ENCODE data around the gene REEP2.

GRCh38 chr5:138455232-138455930, 16.5 kb downstream of the REEP2 start:
- no peak for TF ChIP-seq EZH2phosphoT487 (IDR thresholded peaks at IDR 0.05; ENCODE audit: borderline replicate concordance, low read depth)
- TF ChIP-seq CTCF (IDR thresholded peaks at IDR 0.05): no peak
- no peak for TF ChIP-seq ZBTB33 (IDR thresholded peaks at IDR 0.05; ENCODE audit: borderline replicate concordance, low read depth)
- TF ChIP-seq REST (IDR thresholded peaks at IDR 0.05; ENCODE audit: low read depth, low read length): no peak
- TF ChIP-seq ELF1 (IDR thresholded peaks at IDR 0.05): no peak
